Muscle of leg (tissue), 11 donors: ENCODE results near the gene CPEB3. TPM values are rescaled to one million over a fixed set of nuclear protein-coding genes. Genes with fewer than 3 reads are reported as not detected.

Source experiments
- DNase-seq: peaks from one replicate; pipeline ENCODE4 v3.0.0; 2013
- H3K27ac ChIP-seq: one replicate; pipeline ENCODE4 v1.5.1; 2013; ENCODE audit warnings: mild to moderate bottlenecking, low read length, control low read depth
- H3K27me3 ChIP-seq: one replicate; pipeline ENCODE4 v1.6.1; 2013; ENCODE audit warnings: low read length; ENCODE audit not compliant: control insufficient read depth, insufficient read depth
- H3K36me3 ChIP-seq: one replicate; pipeline ENCODE4 v1.6.1; 2013; ENCODE audit warnings: low read length; ENCODE audit not compliant: control insufficient read depth, insufficient read depth
- H3K4me1 ChIP-seq: one replicate; pipeline ENCODE4 v1.6.1; 2013; ENCODE audit warnings: low read length; ENCODE audit not compliant: control insufficient read depth, insufficient read depth
- H3K4me3 ChIP-seq: one replicate; pipeline ENCODE4 v1.5.1; 2013; ENCODE audit warnings: low read length, control low read depth
- H3K9me3 ChIP-seq: replicated peaks from 2 replicates; pipeline ENCODE4 v1.6.1; 2013; ENCODE audit warnings: low read depth, low read length; ENCODE audit not compliant: control insufficient read depth
- WGBS: methylation state at CpG from one replicate; pipeline ENCODE4 v1.1.5; 2013; ENCODE audit warnings: missing lambda C conversion rate; ENCODE audit not compliant: insufficient coverage; 5-methylcytosine and 5-hydroxymethylcytosine counted together
- polyA plus RNA-seq, 8 donors: library from polyadenylated mRNA; unstranded; fragments of 120-200 nt; gene quantifications; one replicate each; pipeline versions ENCODE4 v1.2.1 to v1.2.3, GENCODE V29; 2013; ENCODE audit warnings: inconsistent platforms in 1 of 8, low replicate concordance in 1 of 8; ENCODE audit not compliant: insufficient read length in 8 of 8, insufficient read depth in 1 of 8
- total RNA-seq: library from RNA; stranded (reverse); fragments of 120-200 nt; gene quantifications from one replicate; pipeline ENCODE4 v1.2.4, GENCODE V29; 2013

CPEB3 gene
- total and polyA plus RNA-seq, 9 donors: 2.0 to 3.3 (median 3.0) TPM

- Histone ChIP-seq H3K4me3 (no peak overlapping the region), H3K4me1 (no peaks in the 10 kb centered on the region), H3K9me3 (no peaks in the 10 kb centered on the region), H3K27ac (no peak overlapping the region), H3K36me3 (no peaks in the 10 kb centered on the region), H3K27me3 (no peaks in the 10 kb centered on the region)
- no peak for DNase-seq
- 100% methylated on average over 3 of the region's 3 CpGs for WGBS
Observed at GRCh38 chr10:92274071-92274470, 16.8 kb downstream of the CPEB3 start.

GRCh38 chr10:92268748-92269147, 22.1 kb downstream of the CPEB3 start:
- Histone ChIP-seq H3K4me3 (no peak overlapping the region), H3K9me3 (no peaks in the 10 kb centered on the region), H3K4me1 (no peaks in the 10 kb centered on the region), H3K36me3 (no peaks in the 10 kb centered on the region), H3K27ac (no peak overlapping the region), H3K27me3 (no peaks in the 10 kb centered on the region)
- no peak for DNase-seq
- WGBS: 80% methylated on average over 2 of the region's 2 CpGs

- DNase-seq: no peak
- H3K36me3 ChIP-seq: no peaks in the 10 kb centered on the region
- no peaks in the 10 kb centered on the region for H3K4me1 ChIP-seq
- H3K27ac ChIP-seq: no peak overlapping the region
- no peaks in the 10 kb centered on the region for H3K9me3 ChIP-seq
- H3K27me3 ChIP-seq: no peaks in the 10 kb centered on the region
- no peak overlapping the region for H3K4me3 ChIP-seq
Observed at GRCh38 chr10:92267343-92267742, 23.5 kb downstream of the CPEB3 start.

- H3K4me1 ChIP-seq: no peaks in the 10 kb centered on the region
- WGBS: 80% methylated on average over 1 of the region's 2 CpGs
- no peaks in the 10 kb centered on the region for H3K9me3 ChIP-seq
- no peak for DNase-seq
- no peak overlapping the region for H3K4me3 ChIP-seq
- H3K27ac ChIP-seq: no peak overlapping the region
- no peaks in the 10 kb centered on the region for H3K36me3 ChIP-seq
- H3K27me3 ChIP-seq: no peaks in the 10 kb centered on the region
Observed at GRCh38 chr10:92265687-92266258, 25.1 kb downstream of the CPEB3 start.

- no CpG with 5 or more reads among the region's 2 CpGs for WGBS
- no peaks in the 10 kb centered on the region for H3K4me1 ChIP-seq
- no peak overlapping the region for H3K27ac ChIP-seq
- no peaks in the 10 kb centered on the region for H3K36me3 ChIP-seq
- DNase-seq: no peak
- no peak overlapping the region for H3K4me3 ChIP-seq
- no peaks in the 10 kb centered on the region for H3K9me3 ChIP-seq
- no peaks in the 10 kb centered on the region for H3K27me3 ChIP-seq
Observed at GRCh38 chr10:92264249-92264648, 26.6 kb downstream of the CPEB3 start.

- no CpG with 5 or more reads among the region's 2 CpGs for WGBS
- no peaks in the 10 kb centered on the region for H3K4me1 ChIP-seq
Observed at GRCh38 chr10:92263396-92263795, 27.5 kb downstream of the CPEB3 start.

GRCh38 chr10:92248566-92248965, 42.3 kb downstream of the CPEB3 start:
- 92% methylated on average over 2 of the region's 2 CpGs for WGBS
- no peak for DNase-seq
- H3K4me1 ChIP-seq: no peaks in the 10 kb centered on the region
- no peak overlapping the region for H3K27ac ChIP-seq
- H3K4me3 ChIP-seq: no peak overlapping the region
- no peaks in the 10 kb centered on the region for H3K36me3 ChIP-seq
- H3K27me3 ChIP-seq: no peaks in the 10 kb centered on the region
- H3K9me3 ChIP-seq: no peaks in the 10 kb centered on the region

More at GRCh38 chr10:92263396-92263795, 27.5 kb downstream of the CPEB3 start:
- no peak for DNase-seq
- Histone ChIP-seq H3K36me3 (no peaks in the 10 kb centered on the region), H3K9me3 (no peaks in the 10 kb centered on the region), H3K4me3 (no peak overlapping the region), H3K27ac (no peak overlapping the region), H3K27me3 (no peaks in the 10 kb centered on the region)

- no peaks in the 10 kb centered on the region for H3K36me3 ChIP-seq
- no peaks in the 10 kb centered on the region for H3K27me3 ChIP-seq
- H3K4me1 ChIP-seq: peaks cover 4% of the 10 kb centered on the region
- no peak overlapping the region for H3K27ac ChIP-seq
- no peaks in the 10 kb centered on the region for H3K9me3 ChIP-seq
- no peak overlapping the region for H3K4me3 ChIP-seq
- WGBS: no CpG with 5 or more reads among the region's 3 CpGs
- no peak for DNase-seq
Observed at GRCh38 chr10:92244796-92245195, 46.1 kb downstream of the CPEB3 start.

GRCh38 chr10:92242910-92243671, 47.8 kb downstream of the CPEB3 start:
- Histone ChIP-seq H3K4me3 (peak overlapping the region; percentile 40), H3K4me1 (peaks cover 11% of the 10 kb centered on the region), H3K36me3 (no peaks in the 10 kb centered on the region), H3K27me3 (peaks cover 4% of the 10 kb centered on the region), H3K27ac (peak overlapping the region; percentile 47), H3K9me3 (no peaks in the 10 kb centered on the region)
- DNase-seq: peak; percentile 82
- no CpG with 5 or more reads among the region's 8 CpGs for WGBS

GRCh38 chr10:92242380-92242779, 48.5 kb downstream of the CPEB3 start:
- no CpG with 5 or more reads among the region's 2 CpGs for WGBS
- Histone ChIP-seq H3K9me3 (no peaks in the 10 kb centered on the region), H3K4me3 (no peak overlapping the region), H3K36me3 (no peaks in the 10 kb centered on the region), H3K4me1 (peaks cover 11% of the 10 kb centered on the region), H3K27ac (no peak overlapping the region), H3K27me3 (peaks cover 5% of the 10 kb centered on the region)
- no peak for DNase-seq
